HFF-Myc (cell line): ENCODE results near the gene ANGPTL2.

Experiments
- DNase-seq: peaks from one replicate; pipeline ENCODE4 v3.0.0-alpha.2; 2011; ENCODE audit warnings: low read depth; ENCODE audit errors: extremely low read depth
- H3K4me3 ChIP-seq: replicated peaks from 2 replicates; pipeline ENCODE4 v1.5.1; 2011; ENCODE audit warnings: low read depth, mild to moderate bottlenecking, control low read depth, low read length
- CTCF ChIP-seq: IDR thresholded peaks from 2 replicates; pipeline ENCODE4 v1.5.1; 2012; ENCODE audit warnings: mild to moderate bottlenecking, low read depth, low read length, control low read depth; ENCODE audit errors: missing control alignments

The ANGPTL2 gene

GRCh38 chr9:127075624-127076372, 46.6 kb downstream of the ANGPTL2 start:
- TF ChIP-seq CTCF, result no peak
- H3K4me3 ChIP-seq, result no peak overlapping the region
- no peak for DNase-seq

GRCh38 chr9:127074561-127075548, 47.6 kb downstream of the ANGPTL2 start:
- DNase-seq, result no peak
- TF ChIP-seq CTCF, result no peak
- no peak overlapping the region for H3K4me3 ChIP-seq

GRCh38 chr9:127067603-127068220, 54.7 kb downstream of the ANGPTL2 start:
- TF ChIP-seq CTCF, result no peak
- no peak for DNase-seq
- H3K4me3 ChIP-seq, result no peak overlapping the region

GRCh38 chr9:127066851-127067136, 55.6 kb downstream of the ANGPTL2 start:
- TF ChIP-seq CTCF, result no peak
- DNase-seq, result no peak
- no peak overlapping the region for H3K4me3 ChIP-seq

GRCh38 chr9:127066060-127066850, 56.2 kb downstream of the ANGPTL2 start:
- no peak for TF ChIP-seq CTCF
- no peak for DNase-seq
- no peak overlapping the region for H3K4me3 ChIP-seq

- no peak overlapping the region for H3K4me3 ChIP-seq
- DNase-seq, result no peak
- no peak for TF ChIP-seq CTCF
Measured at GRCh38 chr9:127065592-127065991, 56.8 kb downstream of the ANGPTL2 start.
